Measurements from ENCODE around the gene TSPAN1.

TSPAN1 gene

GRCh38 chr1:46174448-46175231, at the start of gene TSPAN1:
TSPAN1 (plus strand) TSS chr1:46175087; CDS start chr1:46181108, 6,021 bp downstream.
- no peak for FAIRE-seq

GRCh38 chr1:46128344-46128743, 46.5 kb upstream of the TSPAN1 start:
- no peak for FAIRE-seq

GRCh38 chr1:46130121-46130520, 44.8 kb upstream of the TSPAN1 start:
- peak; percentile 36 for FAIRE-seq

- no peak for FAIRE-seq
These were observed 44.3 kb upstream of the TSPAN1 start for GRCh38 chr1:46130606-46131005.

- peak; percentile 46 for FAIRE-seq
These were observed 43.8 kb upstream of the TSPAN1 start for GRCh38 chr1:46131093-46131492.

- FAIRE-seq: no peak
These were observed 43.0 kb upstream of the TSPAN1 start for GRCh38 chr1:46131712-46132528.

GRCh38 chr1:46132529-46133180, 42.2 kb upstream of the TSPAN1 start, which contains the start of gene PIK3R3:
PIK3R3 (minus strand) TSS chr1:46132629; CDS start chr1:46131952, 677 bp downstream.
- peak; percentile 98 for FAIRE-seq

- no peak for FAIRE-seq
These were observed 41.7 kb upstream of the TSPAN1 start for GRCh38 chr1:46133181-46133658.

- no peak for FAIRE-seq
These were observed 41.0 kb upstream of the TSPAN1 start for GRCh38 chr1:46133781-46134350.

GRCh38 chr1:46134660-46135331, 40.1 kb upstream of the TSPAN1 start:
- FAIRE-seq: no peak

GRCh38 chr1:46136711-46137110, 38.2 kb upstream of the TSPAN1 start:
- FAIRE-seq: no peak

GRCh38 chr1:46137916-46138315, 37.0 kb upstream of the TSPAN1 start:
- FAIRE-seq: no peak

- no peak for FAIRE-seq
These were observed 26.6 kb upstream of the TSPAN1 start for GRCh38 chr1:46148318-46148717.

GRCh38 chr1:46150085-46150484, 24.8 kb upstream of the TSPAN1 start:
- FAIRE-seq: no peak

- FAIRE-seq: no peak
These were observed 22.9 kb upstream of the TSPAN1 start for GRCh38 chr1:46152016-46152415.

- FAIRE-seq: no peak
These were observed 21.7 kb upstream of the TSPAN1 start for GRCh38 chr1:46153228-46153627.

GRCh38 chr1:46153732-46154131, 21.2 kb upstream of the TSPAN1 start:
- FAIRE-seq: no peak

GRCh38 chr1:46157916-46158311, 17.0 kb upstream of the TSPAN1 start:
- no peak for FAIRE-seq

- no peak for FAIRE-seq
These were observed 16.3 kb upstream of the TSPAN1 start for GRCh38 chr1:46158312-46159281.

- no peak for FAIRE-seq
These were observed 15.4 kb upstream of the TSPAN1 start for GRCh38 chr1:46159516-46159915.

GRCh38 chr1:46160212-46160611, 14.7 kb upstream of the TSPAN1 start:
- FAIRE-seq: no peak

All from G401.6 (cell line).